ENCODE results near the gene AKAP13.

The AKAP13 gene

GRCh38 chr15:85501574-85501973 is 121.2 kb downstream of the AKAP13 start:
- Histone ChIP-seq H3K4me1 (ENCODE audit: insufficient read depth, low read length) (peaks cover 26% of the 10 kb centered on the region), H3K9me3 (ENCODE audit: low read length) (no peaks in the 10 kb centered on the region), H3K27me3 (ENCODE audit: insufficient read depth, low read length) (no peaks in the 10 kb centered on the region), H2AFZ (ENCODE audit: low read depth, low read length) (no peak overlapping the region), H3K4me3 (ENCODE audit: low read length) (no peak overlapping the region), H3K36me3 (ENCODE audit: insufficient read depth, low read length) (no peaks in the 10 kb centered on the region)

GRCh38 chr15:85503151-85503799 is 122.9 kb downstream of the AKAP13 start:
- Histone ChIP-seq H3K9me3 (ENCODE audit: low read length) (no peaks in the 10 kb centered on the region), H3K36me3 (ENCODE audit: insufficient read depth, low read length) (no peaks in the 10 kb centered on the region), H3K4me3 (ENCODE audit: low read length) (no peak overlapping the region), H2AFZ (ENCODE audit: low read depth, low read length) (no peak overlapping the region), H3K4me1 (ENCODE audit: insufficient read depth, low read length) (peaks cover 26% of the 10 kb centered on the region), H3K27me3 (ENCODE audit: insufficient read depth, low read length) (no peaks in the 10 kb centered on the region)

DNA sequence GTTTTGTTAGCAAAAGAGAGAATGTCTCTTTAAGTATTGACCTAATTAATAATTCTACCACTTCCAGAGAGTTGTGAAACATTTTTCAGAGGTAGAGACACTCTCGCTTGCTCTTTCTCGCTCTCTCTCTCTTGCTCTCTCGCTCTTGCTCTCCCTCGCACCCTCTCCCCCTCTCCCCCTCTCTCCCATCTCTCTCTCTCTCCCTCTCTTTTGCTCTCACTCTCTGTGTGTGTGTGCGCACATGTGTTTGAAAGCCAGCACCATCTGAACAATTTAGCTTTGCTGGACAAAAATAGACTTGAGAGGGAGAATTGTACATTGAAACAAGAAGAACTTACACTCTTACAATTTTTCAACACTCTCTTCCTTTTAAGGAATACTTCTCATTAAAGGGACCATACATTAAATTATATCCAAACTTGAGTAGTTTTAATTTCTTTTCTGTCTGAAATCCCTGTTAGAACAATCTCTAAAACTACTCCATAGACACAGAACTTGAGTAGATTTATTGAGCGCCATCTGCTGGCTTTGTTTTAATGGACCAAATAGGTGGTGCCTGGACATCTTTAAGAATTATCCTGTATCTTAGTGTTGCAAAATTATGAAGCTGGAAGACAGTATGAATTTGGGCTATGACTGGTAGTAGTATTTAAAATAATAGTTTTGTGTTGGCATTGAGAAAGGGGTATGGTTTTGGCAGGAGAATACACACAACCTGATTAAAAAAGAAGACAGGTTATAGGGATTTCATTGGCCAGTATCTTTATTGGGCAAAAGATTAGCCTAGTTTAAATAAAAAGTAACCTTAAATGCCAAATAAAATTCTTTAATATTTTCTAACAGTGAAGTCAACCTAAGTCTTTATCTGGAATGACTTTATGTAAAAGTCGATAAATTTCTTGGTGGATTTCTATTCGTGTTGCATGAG is 124.6 kb downstream of the AKAP13 start:
- peaks cover 17% of the 10 kb centered on the region for H3K4me1 ChIP-seq (ENCODE audit: insufficient read depth, low read length)
- H3K27me3 ChIP-seq (ENCODE audit: insufficient read depth, low read length): no peaks in the 10 kb centered on the region
- no peak overlapping the region for H3K4me3 ChIP-seq (ENCODE audit: low read length)
- H3K9me3 ChIP-seq (ENCODE audit: low read length): no peaks in the 10 kb centered on the region
- H3K36me3 ChIP-seq (ENCODE audit: insufficient read depth, low read length): no peaks in the 10 kb centered on the region
- no peak overlapping the region for H2AFZ ChIP-seq (ENCODE audit: low read depth, low read length)

DNA sequence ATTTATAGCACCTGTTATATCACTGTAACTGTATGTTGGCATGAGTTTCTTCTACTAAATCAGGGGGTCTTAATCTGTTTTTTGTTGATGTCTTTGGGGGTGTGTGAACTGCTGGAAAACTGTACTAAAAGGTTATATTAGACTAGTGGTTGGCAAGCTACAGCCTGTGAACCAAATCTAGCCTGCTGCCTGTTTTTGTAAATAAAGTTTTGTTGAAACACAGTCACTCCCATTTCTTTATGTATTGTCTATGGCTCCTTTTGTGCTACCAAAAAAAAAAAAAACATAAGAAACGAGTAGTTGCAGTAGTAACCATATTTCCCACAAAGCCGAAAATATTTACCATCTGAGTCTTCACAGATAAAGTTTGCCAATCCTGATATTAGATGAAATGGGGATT is 126.7 kb downstream of the AKAP13 start:
- Histone ChIP-seq H2AFZ (ENCODE audit: low read depth, low read length) (no peak overlapping the region), H3K36me3 (ENCODE audit: insufficient read depth, low read length) (no peaks in the 10 kb centered on the region), H3K9me3 (ENCODE audit: low read length) (no peaks in the 10 kb centered on the region), H3K4me3 (ENCODE audit: low read length) (no peak overlapping the region), H3K27me3 (ENCODE audit: insufficient read depth, low read length) (no peaks in the 10 kb centered on the region), H3K4me1 (ENCODE audit: insufficient read depth, low read length) (peaks cover 9% of the 10 kb centered on the region)

GRCh38 chr15:85509973-85510372 is 129.6 kb downstream of the AKAP13 start:
- Histone ChIP-seq H3K27me3 (ENCODE audit: insufficient read depth, low read length) (no peaks in the 10 kb centered on the region), H3K9me3 (ENCODE audit: low read length) (no peaks in the 10 kb centered on the region), H2AFZ (ENCODE audit: low read depth, low read length) (no peak overlapping the region), H3K4me1 (ENCODE audit: insufficient read depth, low read length) (peaks cover 2% of the 10 kb centered on the region), H3K36me3 (ENCODE audit: insufficient read depth, low read length) (no peaks in the 10 kb centered on the region), H3K4me3 (ENCODE audit: low read length) (no peak overlapping the region)

DNA sequence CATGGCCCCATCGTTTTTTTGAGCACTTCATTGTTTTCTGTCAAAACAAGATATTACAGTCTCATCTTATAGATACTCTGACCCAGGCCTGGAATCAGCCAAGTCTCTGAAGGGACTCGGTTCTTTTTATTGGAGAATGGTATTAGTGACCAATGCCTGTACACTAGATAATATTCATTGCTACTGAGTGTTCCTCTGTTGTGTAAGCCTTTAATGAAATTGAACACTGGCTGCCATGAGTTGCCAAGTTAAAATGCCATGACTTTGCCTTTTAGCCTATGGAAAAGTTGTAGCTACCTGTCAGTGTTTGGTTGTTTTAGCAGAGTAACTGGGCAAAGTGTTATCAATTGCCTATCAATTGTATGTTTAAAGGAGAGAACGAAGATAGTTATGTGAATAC is 134.0 kb downstream of the AKAP13 start:
- Histone ChIP-seq H3K36me3 (ENCODE audit: insufficient read depth, low read length) (no peaks in the 10 kb centered on the region), H3K27me3 (ENCODE audit: insufficient read depth, low read length) (no peaks in the 10 kb centered on the region), H2AFZ (ENCODE audit: low read depth, low read length) (no peak overlapping the region), H3K4me3 (ENCODE audit: low read length) (no peak overlapping the region), H3K9me3 (ENCODE audit: low read length) (no peaks in the 10 kb centered on the region), H3K4me1 (ENCODE audit: insufficient read depth, low read length) (no peaks in the 10 kb centered on the region)

DNA sequence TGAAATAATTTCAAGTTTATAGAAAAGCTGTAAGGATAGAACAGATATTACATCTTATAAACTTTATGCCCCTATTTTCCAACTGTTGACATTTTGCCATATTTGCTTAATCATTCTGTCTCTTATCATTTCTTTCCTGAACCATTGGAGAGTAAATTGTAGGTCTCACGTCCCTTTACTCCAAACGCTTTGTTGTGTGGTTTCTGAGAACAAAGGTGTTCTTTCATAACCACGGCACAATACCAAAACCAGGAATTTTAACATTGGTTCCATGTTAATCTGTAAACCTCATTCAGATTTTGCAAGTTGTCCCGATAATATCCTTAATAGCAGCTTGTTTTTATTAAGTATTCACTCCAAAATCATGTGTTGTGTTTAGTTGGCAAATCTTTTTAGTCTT is 134.8 kb downstream of the AKAP13 start:
- Histone ChIP-seq H3K36me3 (ENCODE audit: insufficient read depth, low read length) (no peaks in the 10 kb centered on the region), H3K9me3 (ENCODE audit: low read length) (no peaks in the 10 kb centered on the region), H3K27me3 (ENCODE audit: insufficient read depth, low read length) (no peaks in the 10 kb centered on the region), H2AFZ (ENCODE audit: low read depth, low read length) (no peak overlapping the region), H3K4me3 (ENCODE audit: low read length) (no peak overlapping the region), H3K4me1 (ENCODE audit: insufficient read depth, low read length) (no peaks in the 10 kb centered on the region)

DNA sequence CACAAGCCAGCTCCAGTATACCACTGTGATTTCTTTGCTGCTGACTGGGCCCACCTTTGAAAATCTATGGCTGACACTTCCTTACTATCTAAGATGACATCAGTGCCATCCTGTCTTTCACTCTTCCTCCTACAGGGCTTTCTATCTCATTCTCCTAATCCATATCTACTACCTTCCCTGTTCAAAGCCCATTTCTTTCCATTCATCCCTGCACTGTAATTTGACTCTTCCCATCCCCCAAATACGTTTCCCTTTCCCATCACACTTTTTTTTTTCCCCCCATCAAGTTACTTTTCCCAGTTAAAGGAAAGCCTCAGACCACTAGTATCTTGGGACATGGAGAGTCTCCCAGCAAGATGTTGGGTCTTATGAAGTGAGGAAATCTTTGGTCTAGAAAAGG is 136.7 kb downstream of the AKAP13 start:
- Histone ChIP-seq H2AFZ (ENCODE audit: low read depth, low read length) (no peak overlapping the region), H3K9me3 (ENCODE audit: low read length) (no peaks in the 10 kb centered on the region), H3K4me1 (ENCODE audit: insufficient read depth, low read length) (no peaks in the 10 kb centered on the region), H3K36me3 (ENCODE audit: insufficient read depth, low read length) (peaks cover 4% of the 10 kb centered on the region), H3K27me3 (ENCODE audit: insufficient read depth, low read length) (no peaks in the 10 kb centered on the region), H3K4me3 (ENCODE audit: low read length) (no peak overlapping the region)

DNA sequence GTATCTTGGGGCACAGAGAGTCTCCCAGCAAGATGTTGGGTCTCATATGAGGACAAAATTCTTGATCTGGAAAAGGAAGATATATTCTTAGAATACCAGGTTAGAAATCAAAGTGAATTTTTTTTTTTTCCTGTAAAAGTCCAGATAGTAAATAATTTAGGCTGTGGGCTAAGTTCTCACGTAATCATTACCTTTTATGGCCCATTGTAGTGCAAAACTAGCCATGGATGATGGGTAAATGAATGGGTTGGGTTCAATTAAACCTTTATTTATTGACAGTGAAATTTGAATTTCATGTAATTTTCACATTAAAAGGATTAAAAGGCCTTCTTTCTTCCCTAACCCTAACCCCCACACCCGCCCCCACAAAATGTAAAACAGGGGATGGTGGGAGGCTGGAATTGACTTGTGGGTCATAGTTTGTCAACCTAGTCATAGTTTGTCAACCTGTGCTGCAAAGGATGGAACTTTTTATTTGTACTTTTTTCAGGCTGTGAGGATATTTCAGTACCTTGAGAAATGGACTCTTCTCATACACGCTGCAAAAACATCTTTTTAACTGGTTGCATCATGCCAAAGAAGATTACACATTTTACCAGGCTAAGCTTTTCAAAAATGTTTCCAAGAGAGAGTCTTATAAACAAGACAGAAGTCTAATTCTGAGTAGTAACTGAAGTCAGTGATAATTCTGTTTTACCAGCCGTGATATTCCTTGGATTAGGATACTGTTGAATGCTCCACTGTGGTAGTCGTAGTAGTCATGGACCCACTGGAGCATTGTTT is 138.8 kb downstream of the AKAP13 start:
- no peaks in the 10 kb centered on the region for H3K4me1 ChIP-seq (ENCODE audit: insufficient read depth, low read length)
- H3K27me3 ChIP-seq (ENCODE audit: insufficient read depth, low read length): no peaks in the 10 kb centered on the region
- H3K36me3 ChIP-seq (ENCODE audit: insufficient read depth, low read length): peaks cover 18% of the 10 kb centered on the region
- H3K9me3 ChIP-seq (ENCODE audit: low read length): no peaks in the 10 kb centered on the region
- no peak overlapping the region for H3K4me3 ChIP-seq (ENCODE audit: low read length)
- H2AFZ ChIP-seq (ENCODE audit: low read depth, low read length): no peak overlapping the region

DNA sequence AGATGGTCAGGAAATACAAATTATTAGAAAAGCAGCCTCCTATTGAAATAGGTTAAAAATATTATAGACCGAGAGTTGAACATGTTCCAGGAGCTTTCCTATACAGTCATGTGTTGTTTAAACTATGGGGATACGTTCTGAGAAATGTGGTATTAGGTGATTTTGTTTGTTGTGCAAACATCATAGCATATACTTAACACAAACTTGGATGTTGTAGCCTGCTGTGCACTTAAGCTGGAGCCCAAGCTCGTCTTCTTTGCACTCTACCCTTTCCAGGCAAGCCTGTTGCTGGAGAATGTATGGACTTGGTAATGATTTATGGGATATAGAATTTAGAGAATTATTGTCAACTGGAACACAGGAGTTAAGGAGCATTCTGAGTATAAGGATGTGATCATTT is 140.2 kb downstream of the AKAP13 start:
- no peaks in the 10 kb centered on the region for H3K4me1 ChIP-seq (ENCODE audit: insufficient read depth, low read length)
- H3K4me3 ChIP-seq (ENCODE audit: low read length): no peak overlapping the region
- peaks cover 21% of the 10 kb centered on the region for H3K36me3 ChIP-seq (ENCODE audit: insufficient read depth, low read length)
- H3K9me3 ChIP-seq (ENCODE audit: low read length): no peaks in the 10 kb centered on the region
- H3K27me3 ChIP-seq (ENCODE audit: insufficient read depth, low read length): no peaks in the 10 kb centered on the region
- no peak overlapping the region for H2AFZ ChIP-seq (ENCODE audit: low read depth, low read length)

DNA sequence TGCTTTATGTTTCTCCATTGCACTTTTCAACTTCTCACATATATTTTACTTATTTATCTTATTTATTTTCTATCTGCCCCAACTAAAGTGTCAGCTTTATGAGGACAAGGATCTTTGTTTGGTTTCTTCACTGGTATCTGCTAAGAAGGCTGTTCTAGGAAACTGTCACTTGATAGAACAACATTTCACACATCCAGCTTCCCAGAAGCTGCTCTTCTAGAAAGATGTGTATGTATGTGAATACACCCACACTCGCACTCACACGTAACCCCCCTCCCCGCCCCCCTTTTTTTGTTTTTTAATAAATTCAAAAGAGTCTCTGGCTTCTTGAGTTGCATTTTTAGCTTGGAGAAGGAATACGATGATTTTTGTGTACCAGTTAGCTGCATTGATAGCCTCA is 143.1 kb downstream of the AKAP13 start:
- no peak overlapping the region for H3K4me3 ChIP-seq (ENCODE audit: low read length)
- H3K36me3 ChIP-seq (ENCODE audit: insufficient read depth, low read length): peaks cover 26% of the 10 kb centered on the region
- H3K9me3 ChIP-seq (ENCODE audit: low read length): no peaks in the 10 kb centered on the region
- H3K4me1 ChIP-seq (ENCODE audit: insufficient read depth, low read length): no peaks in the 10 kb centered on the region
- H3K27me3 ChIP-seq (ENCODE audit: insufficient read depth, low read length): no peaks in the 10 kb centered on the region
- no peak overlapping the region for H2AFZ ChIP-seq (ENCODE audit: low read depth, low read length)

DNA sequence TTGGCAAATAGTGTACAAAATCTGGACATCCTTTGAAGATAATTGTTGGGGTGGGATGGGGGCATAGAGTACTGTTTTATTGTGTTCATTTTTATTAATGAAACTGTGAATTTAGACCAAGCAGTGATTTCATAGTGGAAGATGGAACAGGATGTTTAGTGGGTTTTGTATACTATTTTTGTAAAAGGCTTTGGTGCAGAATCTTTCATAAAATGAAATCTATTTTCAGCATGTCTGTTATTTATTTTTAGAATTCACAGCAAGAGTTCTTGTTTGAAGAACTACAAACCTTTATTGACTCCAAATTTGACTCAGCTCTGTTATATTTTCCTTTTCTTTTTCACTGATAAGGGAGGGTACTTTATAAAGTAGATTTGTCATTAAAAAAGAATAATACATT is 145.4 kb downstream of the AKAP13 start:
- Histone ChIP-seq H3K36me3 (ENCODE audit: insufficient read depth, low read length) (peaks cover 31% of the 10 kb centered on the region), H3K27me3 (ENCODE audit: insufficient read depth, low read length) (no peaks in the 10 kb centered on the region), H2AFZ (ENCODE audit: low read depth, low read length) (no peak overlapping the region), H3K9me3 (ENCODE audit: low read length) (no peaks in the 10 kb centered on the region), H3K4me1 (ENCODE audit: insufficient read depth, low read length) (no peaks in the 10 kb centered on the region), H3K4me3 (ENCODE audit: low read length) (no peak overlapping the region)

DNA sequence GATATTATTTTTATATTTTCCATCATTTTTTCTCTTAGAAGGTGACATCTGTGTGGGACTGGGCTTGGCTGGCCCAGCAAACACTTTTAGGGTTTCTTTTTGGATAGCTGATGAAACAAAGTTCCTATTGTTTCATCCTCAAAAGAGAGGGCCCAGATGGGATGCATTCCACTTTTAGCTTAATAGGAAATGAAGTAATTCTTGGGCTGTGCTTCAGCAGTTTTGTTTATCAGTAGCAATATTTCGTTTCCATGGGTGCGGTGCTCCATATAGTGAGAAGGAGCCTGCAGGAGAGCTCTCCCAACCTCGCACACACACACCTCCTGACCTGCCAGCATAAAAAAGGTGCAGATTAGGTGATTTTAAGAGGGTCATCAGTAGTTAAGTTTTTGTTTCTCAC is 147.5 kb downstream of the AKAP13 start:
- peaks cover 23% of the 10 kb centered on the region for H3K36me3 ChIP-seq (ENCODE audit: insufficient read depth, low read length)
- H2AFZ ChIP-seq (ENCODE audit: low read depth, low read length): no peak overlapping the region
- no peaks in the 10 kb centered on the region for H3K27me3 ChIP-seq (ENCODE audit: insufficient read depth, low read length)
- H3K4me3 ChIP-seq (ENCODE audit: low read length): no peak overlapping the region
- H3K4me1 ChIP-seq (ENCODE audit: insufficient read depth, low read length): no peaks in the 10 kb centered on the region
- H3K9me3 ChIP-seq (ENCODE audit: low read length): no peaks in the 10 kb centered on the region

All from neuron (in vitro differentiated cells).